ENCODE results near the gene BAG3. TPM values are rescaled to one million over a fixed set of nuclear protein-coding genes. Genes with fewer than 3 reads are reported as not detected.

BAG3 gene
- total RNA-seq, 1 experiment from 2014 or later: 57.0 TPM

- H3K4me2 ChIP-seq (ENCODE audit: low read length): peak overlapping the region; percentile 87
- H4K20me1 ChIP-seq (ENCODE audit: insufficient read depth): peaks cover 3% of the 10 kb centered on the region; the same call in 1 of the 2 replicates
- no peak overlapping the region for H2AFZ ChIP-seq (ENCODE audit: low read depth, low read length, poor library complexity, severe bottlenecking)
- H3K4me3 ChIP-seq (replicated peaks in 1 of 2; ENCODE audit: low read depth in 1 of 2, low read length in 2 of 2): peak overlapping the region; percentile 83 to 90
- intact Hi-C loops (cut with micrococcal nuclease): loop anchor here (2.0 kb wide), 2 partner anchors 55 to 75 kb away; partner anchors contain the start of genes INPP5F and TIAL1
- no peak for DNase-seq (ENCODE audit: low read depth, low spot score)
- peak overlapping the region; percentile 94 for H3K27ac ChIP-seq (ENCODE audit: low read depth, low read length)
- peaks cover 15 to 49% of the 10 kb centered on the region in 2 experiments for H3K4me1 ChIP-seq (ENCODE audit: control insufficient read depth in 1 of 2, insufficient read depth in 2 of 2, low read length in 2 of 2)
- H3K36me3 ChIP-seq (ENCODE audit: control insufficient read depth in 1 of 2, insufficient read depth in 2 of 2, low read length in 2 of 2): peaks cover 10 to 24% of the 10 kb centered on the region in 2 experiments; a peak in 3 of 4 replicates
- H3K27me3 ChIP-seq (ENCODE audit: insufficient read depth, low read length): no peaks in the 10 kb centered on the region
- CTCF ChIA-PET: interaction anchor here (0.6 to 1.6 kb wide), 3 partner anchors 30 to 49 kb away, joined by 3 to 6 read pairs (median 3); no protein-coding TSS in a partner anchor
- no peaks in the 10 kb centered on the region for H3K9me3 ChIP-seq (ENCODE audit: control insufficient read depth in 1 of 2, insufficient read depth in 1 of 2, low read depth in 1 of 2, low read length in 2 of 2)
- RAD21 ChIA-PET (ENCODE audit: low non-redundant PET in 1 of 2, low total read pairs in 2 of 2, uncharacterized antibody in 2 of 2, unreplicated experiment in 2 of 2): interaction anchor here in 1 of 2 experiments (0.6 kb wide), 1 partner anchor 27 kb away, joined by 8 read pairs; no protein-coding TSS in a partner anchor
- ATAC-seq: peak; percentile 35
- H3K79me2 ChIP-seq (ENCODE audit: insufficient read depth, low read length): peaks cover 54% of the 10 kb centered on the region
- peak overlapping the region; percentile 93 for H3K9ac ChIP-seq (ENCODE audit: low read length)
- no peaks in the 10 kb centered on the region for H3K9me2 ChIP-seq (ENCODE audit: insufficient read depth)
- POLR2A ChIA-PET: interaction anchor here (0.8 to 1.8 kb wide), 15 partner anchors 9 to 221 kb away, joined by 3 to 9 read pairs (median 4); partner anchors contain the start of genes INPP5F, MCMBP and TIAL1
- no TSS peak for BruUV-seq (replicated peaks)
- TF ChIP-seq ZFX (IDR thresholded peaks at IDR 0.05) (peak; percentile 97), ZBTB33 (IDR thresholded peaks at IDR 0.05; ENCODE audit: extremely low read depth, insufficient replicate concordance, low read length) (no peak)
These were observed 557 bp downstream of the BAG3 start for GRCh38 chr10:119651514-119652360.

DNA sequence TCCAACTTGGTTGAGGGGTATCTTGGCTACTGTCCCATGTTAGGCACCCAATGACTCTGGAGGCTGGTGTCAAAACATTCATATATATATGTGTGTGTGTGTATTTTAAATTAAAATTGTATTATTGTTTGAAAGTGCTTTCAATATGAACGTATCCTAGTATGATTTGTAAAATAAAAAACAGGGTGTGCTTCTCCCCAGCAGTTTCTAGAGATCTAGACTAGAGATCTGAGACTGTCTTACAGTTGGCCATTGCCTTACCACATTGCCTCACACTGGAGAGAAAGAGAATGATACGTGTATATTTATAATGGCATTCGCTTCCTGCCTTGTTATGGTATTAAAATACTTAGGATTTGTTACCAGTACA lies 1.2 kb downstream of the BAG3 start:
- no peak for TF ChIP-seq CBX3 (IDR thresholded peaks at IDR 0.05; ENCODE audit: low read depth)
- TF ChIP-seq ZNF274 (IDR thresholded peaks at IDR 0.05; ENCODE audit: low read depth, low read length): no peak
- no peak for TF ChIP-seq JUND (IDR thresholded peaks at IDR 0.05)
- TF ChIP-seq, protein P1, sequence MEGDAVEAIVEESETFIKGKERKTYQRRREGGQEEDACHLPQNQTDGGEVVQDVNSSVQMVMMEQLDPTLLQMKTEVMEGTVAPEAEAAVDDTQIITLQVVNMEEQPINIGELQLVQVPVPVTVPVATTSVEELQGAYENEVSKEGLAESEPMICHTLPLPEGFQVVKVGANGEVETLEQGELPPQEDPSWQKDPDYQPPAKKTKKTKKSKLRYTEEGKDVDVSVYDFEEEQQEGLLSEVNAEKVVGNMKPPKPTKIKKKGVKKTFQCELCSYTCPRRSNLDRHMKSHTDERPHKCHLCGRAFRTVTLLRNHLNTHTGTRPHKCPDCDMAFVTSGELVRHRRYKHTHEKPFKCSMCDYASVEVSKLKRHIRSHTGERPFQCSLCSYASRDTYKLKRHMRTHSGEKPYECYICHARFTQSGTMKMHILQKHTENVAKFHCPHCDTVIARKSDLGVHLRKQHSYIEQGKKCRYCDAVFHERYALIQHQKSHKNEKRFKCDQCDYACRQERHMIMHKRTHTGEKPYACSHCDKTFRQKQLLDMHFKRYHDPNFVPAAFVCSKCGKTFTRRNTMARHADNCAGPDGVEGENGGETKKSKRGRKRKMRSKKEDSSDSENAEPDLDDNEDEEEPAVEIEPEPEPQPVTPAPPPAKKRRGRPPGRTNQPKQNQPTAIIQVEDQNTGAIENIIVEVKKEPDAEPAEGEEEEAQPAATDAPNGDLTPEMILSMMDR (IDR thresholded peaks at IDR 0.05 in 2 of 3, conservative IDR thresholded peaks at IDR 0.05 in 1 of 3; ENCODE audit: borderline replicate concordance in 1 of 3, insufficient read depth in 1 of 3, low read depth in 2 of 3, low read length in 2 of 3): peak in 2 of 3 experiments; percentile 48 to 72; a peak in 4 of 6 replicates
- no TSS peak for BruUV-seq (replicated peaks)
- H3K27ac ChIP-seq (ENCODE audit: low read depth, low read length): peak overlapping the region; percentile 94
- H3K27me3 ChIP-seq (ENCODE audit: insufficient read depth, low read length): no peaks in the 10 kb centered on the region
- H3K9me3 ChIP-seq (ENCODE audit: control insufficient read depth in 1 of 2, insufficient read depth in 1 of 2, low read depth in 1 of 2, low read length in 2 of 2): no peaks in the 10 kb centered on the region
- peaks cover 3% of the 10 kb centered on the region; the same call in 1 of the 2 replicates for H4K20me1 ChIP-seq (ENCODE audit: insufficient read depth)
- H3K36me3 ChIP-seq (ENCODE audit: control insufficient read depth in 1 of 2, insufficient read depth in 2 of 2, low read length in 2 of 2): peaks cover 10 to 24% of the 10 kb centered on the region in 2 experiments; a peak in 3 of 4 replicates
- H3K4me2 ChIP-seq (ENCODE audit: low read length): peak overlapping the region; percentile 87
- ChIA-PET CTCF (no interaction called here), POLR2A (interaction anchor here (0.8 to 1.8 kb wide), 4 partner anchors 15 to 73 kb away, joined by 3 to 9 read pairs (median 5); partner anchors contain the start of gene INPP5F), RAD21 (ENCODE audit: low non-redundant PET in 1 of 2, low total read pairs in 2 of 2, uncharacterized antibody in 2 of 2, unreplicated experiment in 2 of 2) (no interaction called here)
- peak overlapping the region; percentile 83 to 90 for H3K4me3 ChIP-seq (replicated peaks in 1 of 2; ENCODE audit: low read depth in 1 of 2, low read length in 2 of 2)
- H3K4me1 ChIP-seq (ENCODE audit: control insufficient read depth in 1 of 2, insufficient read depth in 2 of 2, low read length in 2 of 2): peaks cover 21 to 55% of the 10 kb centered on the region in 2 experiments
- H2AFZ ChIP-seq (ENCODE audit: low read depth, low read length, poor library complexity, severe bottlenecking): no peak overlapping the region
- H3K79me2 ChIP-seq (ENCODE audit: insufficient read depth, low read length): peaks cover 61% of the 10 kb centered on the region
- peak overlapping the region; percentile 93 for H3K9ac ChIP-seq (ENCODE audit: low read length)
- intact Hi-C loops (cut with micrococcal nuclease): no loop called here
- DNase-seq (ENCODE audit: low read depth, low spot score) (peak; percentile 43), ATAC-seq (peak; percentile 59)
- H3K9me2 ChIP-seq (ENCODE audit: insufficient read depth): no peaks in the 10 kb centered on the region
